HG03025 (cell line): ENCODE data around the gene TOB2.

Experiments
- ATAC-seq: cut with Tn5 transposase; IDR thresholded peaks from one replicate; pipeline ENCODE4 v1.9.1; 2021; ENCODE audit warnings: mild to moderate bottlenecking, moderate library complexity; ENCODE audit not compliant: unreplicated experiment, low FRiP score

Gene TOB2

DNA sequence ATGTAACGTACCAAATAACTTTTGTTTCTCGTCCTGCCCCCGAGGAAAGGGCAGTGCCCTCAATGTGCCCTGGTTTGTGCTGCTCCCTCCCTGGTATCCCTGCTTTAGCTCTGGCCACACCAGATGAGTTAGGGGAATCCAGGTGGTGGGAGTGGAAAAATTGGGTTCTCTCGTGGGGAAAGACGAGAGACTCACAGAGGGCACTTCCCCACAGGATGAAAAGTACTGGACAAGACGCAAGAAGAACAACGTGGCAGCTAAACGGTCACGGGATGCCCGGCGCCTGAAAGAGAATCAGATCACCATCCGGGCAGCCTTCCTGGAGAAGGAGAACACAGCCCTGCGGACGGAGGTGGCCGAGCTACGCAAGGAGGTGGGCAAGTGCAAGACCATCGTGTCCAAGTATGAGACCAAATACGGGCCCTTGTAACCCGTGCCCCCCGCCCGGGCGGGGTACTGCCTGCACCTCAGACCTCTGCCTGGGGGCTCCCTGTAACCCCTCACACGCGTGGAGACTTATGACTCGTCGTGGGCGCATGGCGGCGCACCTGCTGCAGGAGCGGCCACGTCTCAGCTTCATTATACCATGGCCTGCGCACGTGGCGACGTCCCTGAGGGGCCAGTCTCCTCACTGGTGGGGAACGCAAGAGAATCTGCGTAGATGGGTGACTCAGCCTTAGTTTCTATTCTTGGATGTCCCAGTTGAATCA, 50.9 kb downstream of the TOB2 start:
- ATAC-seq, result no peak

DNA sequence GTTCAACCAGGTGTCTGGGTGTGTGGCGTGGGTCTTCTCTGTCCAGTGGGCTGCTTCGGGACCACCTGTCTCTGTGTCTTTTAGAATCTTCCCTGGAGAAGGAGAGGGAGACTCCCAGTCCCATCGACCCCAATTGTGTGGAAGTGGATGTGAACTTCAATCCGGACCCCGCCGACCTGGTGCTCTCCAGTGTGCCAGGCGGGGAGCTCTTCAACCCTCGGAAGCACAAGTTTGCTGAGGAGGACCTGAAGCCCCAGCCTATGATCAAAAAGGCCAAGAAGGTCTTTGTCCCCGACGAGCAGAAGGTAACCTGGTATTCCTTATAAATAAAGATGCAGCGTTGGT, 52.6 kb downstream of the TOB2 start:
- ATAC-seq, result no peak

DNA sequence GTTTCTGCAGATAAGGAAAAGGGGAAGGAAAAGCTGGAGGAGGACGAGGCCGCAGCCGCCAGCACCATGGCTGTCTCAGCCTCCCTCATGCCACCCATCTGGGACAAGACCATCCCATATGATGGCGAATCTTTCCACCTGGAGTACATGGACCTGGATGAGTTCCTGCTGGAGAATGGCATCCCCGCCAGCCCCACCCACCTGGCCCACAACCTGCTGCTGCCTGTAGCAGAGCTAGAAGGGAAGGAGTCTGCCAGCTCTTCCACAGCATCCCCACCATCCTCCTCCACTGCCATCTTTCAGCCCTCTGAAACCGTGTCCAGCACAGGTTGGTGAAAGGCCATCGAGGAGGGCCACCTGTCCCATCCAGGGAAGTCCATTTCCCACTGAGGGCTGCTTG, 59.3 kb downstream of the TOB2 start:
- no peak for ATAC-seq

DNA sequence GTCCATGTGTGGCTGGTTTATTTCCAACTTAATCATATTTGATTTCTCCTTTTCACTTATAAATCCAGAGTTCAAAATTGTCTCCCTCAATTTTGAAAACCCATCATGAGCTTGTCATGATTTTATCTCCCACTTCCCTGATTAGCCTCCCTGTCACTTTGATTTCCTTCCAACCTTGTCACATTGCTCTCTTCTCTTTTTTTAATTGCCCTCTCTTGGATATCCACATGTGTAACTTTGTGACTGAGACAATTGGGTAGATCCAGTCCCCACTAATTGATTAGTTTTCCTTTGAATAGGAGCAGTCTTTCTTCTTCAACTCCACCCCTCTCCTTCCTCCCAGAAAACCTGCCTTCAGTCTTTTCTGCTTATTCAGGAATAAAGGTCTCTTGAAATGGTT, 62.5 kb downstream of the TOB2 start:
- ATAC-seq, result no peak
